MM.1S (cell line): ENCODE data around the gene CBX3.

ENCODE experiments used
- CTCF ChIP-seq: fragments of 300-600 bp; sonication (generic); IDR thresholded peaks from 2 replicates; pipeline ENCODE4 v1.5.1; 2016; ENCODE audit warnings: antibody characterized with exemption, low read length, mixed read lengths
- EZH2 ChIP-seq: fragments of 300-600 bp; sonication (generic); optimal IDR thresholded peaks from 2 replicates; pipeline ENCODE3; 2017; ENCODE audit warnings: low read depth, mild to moderate bottlenecking, antibody characterized with exemption, low read length, mixed read lengths

- TF ChIP-seq CTCF (no peak), EZH2 (no peak)
Measured at GRCh38 chr7:26192485-26193087, 9.0 kb upstream of the CBX3 start.
